GM11168 (cell line): Measurements from ENCODE around the gene SLX1A.

ENCODE experiments used
- in situ Hi-C: fragments of 300-500 bp; cut with MboI; formaldehyde crosslinking; loops from one replicate; pipeline ENCODE4 v1.12.0; 2022; ENCODE audit warnings: low sequenced_read_pairs; ENCODE audit not compliant: unreplicated experiment

The SLX1A gene

DNA sequence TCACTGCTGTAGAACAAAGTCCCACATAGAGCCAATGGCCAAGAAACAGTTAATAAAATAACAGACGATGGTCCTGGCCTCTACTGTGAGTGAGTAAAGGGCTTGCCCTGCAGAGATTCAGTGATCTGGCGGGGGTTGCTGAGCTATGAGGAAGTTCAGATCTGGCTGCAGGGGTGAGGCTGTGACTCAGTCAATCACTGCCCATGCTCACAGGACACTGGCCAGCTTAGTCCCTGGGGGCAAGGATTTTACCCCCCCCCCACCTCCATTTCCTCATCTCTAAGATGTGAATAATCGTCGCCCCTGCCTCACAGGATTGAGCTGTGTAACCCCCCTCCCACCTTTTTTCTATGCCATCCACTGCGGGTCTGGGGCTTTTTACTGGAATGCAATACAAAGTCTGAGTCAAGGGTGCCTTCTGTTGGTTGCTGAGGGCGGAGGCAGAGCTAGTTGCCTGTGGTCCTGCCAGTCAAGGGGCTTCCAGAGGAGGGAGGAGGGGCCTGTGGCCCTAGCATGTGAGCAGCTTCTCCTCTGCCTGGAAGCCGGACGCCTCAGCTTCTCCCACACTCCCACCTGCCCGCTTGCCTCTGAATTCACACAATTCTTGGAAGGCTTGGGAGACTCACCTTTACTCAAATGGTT is 13.5 kb downstream of the SLX1A start:
- in situ Hi-C loops = loop anchor here (25.0 kb wide), 1 partner anchor 155 kb away; the partner anchor contains the start of genes CD2BP2, MYL11 and TBC1D10B

DNA sequence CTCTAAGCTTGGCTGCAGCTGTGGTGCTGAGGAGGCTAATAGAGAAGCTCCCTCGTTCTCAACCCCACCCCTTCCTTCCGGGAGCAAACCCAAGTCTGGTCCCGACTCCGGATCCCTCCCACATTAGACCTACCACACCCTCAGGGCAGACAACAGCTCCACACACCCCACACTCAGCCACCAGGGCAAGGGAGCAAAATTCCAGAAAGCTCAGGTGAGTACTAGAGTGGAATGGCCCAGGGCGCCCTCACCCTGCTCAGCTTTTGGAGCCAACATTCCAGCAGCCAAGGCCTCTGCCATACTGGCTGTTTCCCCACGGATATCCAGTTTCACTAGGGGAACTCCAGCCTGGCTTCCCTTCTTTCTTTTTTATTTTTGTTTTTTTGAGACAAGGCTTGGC is 15.4 kb downstream of the SLX1A start:
- in situ Hi-C loops = loop anchor here (25.0 kb wide), 1 partner anchor 153 kb away; the partner anchor contains the start of genes CD2BP2, MYL11 and TBC1D10B

DNA sequence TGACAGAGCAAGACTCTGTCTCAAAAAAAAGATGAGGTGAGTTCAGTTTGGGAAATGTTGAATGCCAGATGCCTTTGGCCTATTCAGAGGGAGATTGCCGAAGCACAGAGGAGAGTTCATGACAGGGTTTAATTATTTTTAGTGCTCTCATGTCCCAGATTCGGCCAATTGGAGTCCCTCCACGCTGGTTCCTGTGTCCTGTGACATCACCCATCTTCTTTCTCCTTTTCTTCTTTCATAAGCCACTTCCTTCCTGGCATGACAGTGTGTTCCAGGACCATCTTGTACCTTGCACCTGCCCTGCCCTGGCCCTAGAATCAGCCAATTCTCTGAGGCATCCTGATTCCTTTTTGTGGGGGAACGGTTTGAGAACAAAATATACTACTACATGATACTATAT is 17.7 kb downstream of the SLX1A start:
- in situ Hi-C loops = loop anchor here (25.0 kb wide), 1 partner anchor 151 kb away; the partner anchor contains the start of genes CD2BP2, MYL11 and TBC1D10B

DNA sequence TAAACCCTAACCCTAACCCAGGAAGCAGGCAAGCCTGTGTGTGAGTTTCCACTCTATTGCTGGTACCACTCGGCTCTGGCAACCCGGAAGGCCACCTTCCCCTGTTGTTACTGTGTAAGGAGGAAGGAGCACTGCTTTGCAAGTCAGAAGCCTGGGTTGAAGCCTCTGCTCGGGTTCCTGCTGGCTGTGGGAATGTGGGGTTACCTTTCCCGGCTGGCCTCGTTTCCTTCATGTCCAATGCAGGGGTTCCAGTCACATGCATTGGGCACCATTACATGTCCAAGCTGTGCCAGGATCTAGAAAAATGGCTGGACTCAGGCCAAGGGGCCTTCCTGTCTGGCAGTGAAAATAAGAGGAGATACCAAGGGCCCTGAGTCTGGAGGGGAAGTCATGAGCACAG is 23.4 kb downstream of the SLX1A start:
- in situ Hi-C loops = loop anchor here (25.0 kb wide), 1 partner anchor 145 kb away; the partner anchor contains the start of genes CD2BP2, MYL11 and TBC1D10B
